ENCODE data around the gene TTLL9.

- TF ChIP-seq ETV6 (conservative IDR thresholded peaks at IDR 0.05 in 1 of 2, IDR thresholded peaks at IDR 0.05 in 1 of 2; ENCODE audit: borderline replicate concordance in 1 of 2, low read depth in 1 of 2) (no peak), PAX8 (IDR thresholded peaks at IDR 0.05) (no peak), POLR2A (IDR thresholded peaks at IDR 0.05; ENCODE audit: low read depth, low read length) (no peak), MXI1 (IDR thresholded peaks at IDR 0.05; ENCODE audit: low read depth, low read length) (no peak), IRF3 (IDR thresholded peaks at IDR 0.05) (no peak), CTCF (IDR thresholded peaks at IDR 0.05 in 2 of 3, conservative IDR thresholded peaks at IDR 0.05 in 1 of 3; ENCODE audit: control insufficient read depth in 2 of 3, extremely low read depth in 1 of 3, insufficient read depth in 1 of 3, low read depth in 3 of 3, low read length in 3 of 3) (no peak), NR2C1 (IDR thresholded peaks at IDR 0.05) (no peak), JUNB (IDR thresholded peaks at IDR 0.05) (no peak), CHD4 (IDR thresholded peaks at IDR 0.05) (no peak), MAX (IDR thresholded peaks at IDR 0.05; ENCODE audit: low read depth, low read length) (no peak), POLR2AphosphoS5 (IDR thresholded peaks at IDR 0.05; ENCODE audit: low read length) (no peak)
Observed at GRCh38 chr20:31853481-31853880, 17.0 kb upstream of the TTLL9 start.
